Peyer's patch (tissue), 4 donors: Measurements from ENCODE around the gene VILL. TPM values are rescaled to one million over a fixed set of nuclear protein-coding genes. Genes with fewer than 3 reads are reported as not detected.
A peak's percentile ranks its signal among the peaks of the same experiment; 100 is the strongest.

ENCODE experiments used
- DNase-seq, 3 donors: peaks; one replicate each; pipeline ENCODE4 v3.0.0-alpha.2; 2017 to 2019
- H3K27ac ChIP-seq, 4 donors: fragments of 200-600 bp; sonication (generic); one replicate each; pipeline ENCODE4 v1.5.1; 2016 to 2019
- H3K27me3 ChIP-seq, 2 donors: fragments of 200-600 bp; sonication (generic); one replicate each; pipeline ENCODE4 v1.5.1; 2019
- H3K36me3 ChIP-seq, 3 donors: fragments of 200-600 bp; sonication (generic); one replicate each; pipeline ENCODE4 v1.5.1; 2016 to 2019
- H3K4me1 ChIP-seq, 4 donors: fragments of 200-600 bp; sonication (generic); one replicate each; pipeline ENCODE4 v1.5.1; 2016 to 2019
- H3K4me3 ChIP-seq, 4 donors: fragments of 200-600 bp; sonication (generic); 1 replicate in 3 of 4; 2 replicates in 1 of 4; pipeline ENCODE4 v1.5.1; 2016 to 2019; ENCODE audit warnings: mild to moderate bottlenecking in 1 of 4
- H3K9me3 ChIP-seq, 4 donors: fragments of 200-600 bp; sonication (generic); one replicate each; pipeline ENCODE4 v1.5.1; 2016 to 2019; ENCODE audit warnings: mild to moderate bottlenecking in 1 of 4
- POLR2A ChIP-seq, 2 donors: fragments of 450-650 bp; IDR thresholded peaks; one replicate each; pipeline ENCODE4 v1.5.1; 2017; ENCODE audit warnings: antibody characterized with exemption in 2 of 2, mild to moderate bottlenecking in 2 of 2, moderate library complexity in 2 of 2
- total RNA-seq, 4 donors: library from RNA; depleted of rRNA; stranded (reverse); fragments of >200 nt; gene quantifications; one replicate each; pipeline ENCODE4 v1.1.0, GENCODE V29; 2016
- TF ChIP-seq, protein P1 (sequence below), 6 experiments: fragments of 450-650 bp in 4 of 6; fragments of 200-600 bp in 2 of 6; sonication (generic) in 1 of 6; IDR thresholded peaks; one replicate each; pipeline ENCODE4 v1.5.1; 2017 to 2019; ENCODE audit warnings: antibody characterized with exemption in 6 of 6, mild to moderate bottlenecking in 3 of 6, moderate library complexity in 1 of 6

Gene VILL
- total RNA-seq, 4 donors from 2014 or later, result 59.4 to 309 (median 230) TPM

DNA sequence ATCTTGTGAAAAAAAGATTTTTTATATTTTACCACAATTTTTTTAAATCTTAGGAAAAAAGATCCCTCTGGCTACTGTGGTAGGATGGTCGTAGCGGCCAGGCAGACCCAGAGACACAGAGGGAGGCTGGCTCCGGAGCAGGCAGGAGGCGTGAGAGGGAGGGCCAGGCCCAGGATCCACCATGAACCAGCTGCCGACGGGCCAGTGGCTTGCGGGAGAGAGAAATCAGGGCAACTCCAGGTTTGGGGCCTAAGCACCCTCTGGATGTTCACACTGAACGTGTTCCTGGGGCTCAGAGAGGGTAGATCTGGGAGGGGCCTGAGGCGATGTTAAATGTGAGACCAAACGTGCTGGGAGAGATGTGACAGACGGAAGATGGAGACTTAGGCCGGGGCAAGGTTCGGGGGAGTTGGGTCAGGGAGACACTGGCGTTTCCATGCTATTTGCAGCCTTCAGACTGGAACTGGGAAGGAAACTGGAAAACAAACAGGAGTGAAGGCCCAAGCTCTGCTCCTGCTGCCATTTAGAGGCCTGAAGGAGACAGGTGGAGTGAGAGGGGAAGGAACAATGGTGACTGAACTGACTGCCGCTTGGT, 1.6 kb upstream of the VILL start:
- no peaks in the 10 kb centered on the region for H3K36me3 ChIP-seq
- TF ChIP-seq, protein P1, sequence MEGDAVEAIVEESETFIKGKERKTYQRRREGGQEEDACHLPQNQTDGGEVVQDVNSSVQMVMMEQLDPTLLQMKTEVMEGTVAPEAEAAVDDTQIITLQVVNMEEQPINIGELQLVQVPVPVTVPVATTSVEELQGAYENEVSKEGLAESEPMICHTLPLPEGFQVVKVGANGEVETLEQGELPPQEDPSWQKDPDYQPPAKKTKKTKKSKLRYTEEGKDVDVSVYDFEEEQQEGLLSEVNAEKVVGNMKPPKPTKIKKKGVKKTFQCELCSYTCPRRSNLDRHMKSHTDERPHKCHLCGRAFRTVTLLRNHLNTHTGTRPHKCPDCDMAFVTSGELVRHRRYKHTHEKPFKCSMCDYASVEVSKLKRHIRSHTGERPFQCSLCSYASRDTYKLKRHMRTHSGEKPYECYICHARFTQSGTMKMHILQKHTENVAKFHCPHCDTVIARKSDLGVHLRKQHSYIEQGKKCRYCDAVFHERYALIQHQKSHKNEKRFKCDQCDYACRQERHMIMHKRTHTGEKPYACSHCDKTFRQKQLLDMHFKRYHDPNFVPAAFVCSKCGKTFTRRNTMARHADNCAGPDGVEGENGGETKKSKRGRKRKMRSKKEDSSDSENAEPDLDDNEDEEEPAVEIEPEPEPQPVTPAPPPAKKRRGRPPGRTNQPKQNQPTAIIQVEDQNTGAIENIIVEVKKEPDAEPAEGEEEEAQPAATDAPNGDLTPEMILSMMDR (IDR thresholded peaks at IDR 0.05), result no peak
- TF ChIP-seq POLR2A (IDR thresholded peaks at IDR 0.05), result no peak
- H3K4me1 ChIP-seq, result peaks cover 0 to 38% (median 7%) of the 10 kb centered on the region in 4 donors
- no peaks in the 10 kb centered on the region for H3K9me3 ChIP-seq
- H3K4me3 ChIP-seq, result peak overlapping the region in 2 of 4 donors; percentile 43 to 51
- H3K27me3 ChIP-seq, result no peaks in the 10 kb centered on the region
- peak overlapping the region in 2 of 4 donors; percentile 91 to 97 for H3K27ac ChIP-seq
- peak in 2 of 3 donors; percentile 38 to 54 for DNase-seq

DNA sequence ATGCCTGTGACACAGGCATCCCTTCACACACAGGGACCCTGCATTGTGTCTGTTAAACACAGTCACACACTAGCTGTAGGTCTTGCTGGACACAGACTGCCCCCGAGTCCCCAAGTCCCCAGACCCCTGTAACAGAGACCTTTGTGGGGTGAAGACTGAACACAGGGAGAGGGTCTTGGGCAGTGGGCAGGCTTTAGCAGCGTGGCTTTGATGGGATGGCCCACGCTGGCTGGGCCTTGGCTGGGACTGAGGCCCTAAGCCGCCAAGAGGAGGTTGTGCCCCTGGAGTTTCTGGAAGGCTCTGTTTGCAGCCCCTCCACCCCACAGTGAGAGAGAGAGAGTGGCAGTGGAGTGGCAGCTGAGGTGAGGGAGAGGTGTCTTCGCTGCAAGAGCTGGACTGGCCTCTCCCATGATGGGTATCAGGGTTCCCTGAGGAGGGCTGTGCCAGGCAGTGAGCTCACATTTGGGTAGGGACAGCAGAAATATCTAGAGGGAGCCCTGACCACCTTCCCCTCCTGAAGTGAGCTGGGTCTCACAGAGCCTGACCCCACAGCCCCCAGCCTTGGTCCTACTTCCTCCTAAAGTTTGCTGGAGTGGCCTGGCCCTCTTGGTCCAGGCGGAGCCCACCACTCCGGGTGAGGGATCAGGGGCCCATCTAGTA, 635 bp upstream of the VILL start:
- Histone ChIP-seq H3K27ac (peak overlapping the region in 3 of 4 donors; percentile 82 to 97 (median 91)), H3K36me3 (no peaks in the 10 kb centered on the region), H3K27me3 (no peaks in the 10 kb centered on the region), H3K4me3 (peak overlapping the region in 2 of 4 donors; percentile 51 to 61), H3K4me1 (peaks cover 0 to 46% (median 7%) of the 10 kb centered on the region in 4 donors), H3K9me3 (no peaks in the 10 kb centered on the region)
- no peak for TF ChIP-seq POLR2A (IDR thresholded peaks at IDR 0.05)
- TF ChIP-seq, protein P1 (IDR thresholded peaks at IDR 0.05), result no peak
- DNase-seq, result peak in 2 of 3 donors; percentile 36 to 46

DNA sequence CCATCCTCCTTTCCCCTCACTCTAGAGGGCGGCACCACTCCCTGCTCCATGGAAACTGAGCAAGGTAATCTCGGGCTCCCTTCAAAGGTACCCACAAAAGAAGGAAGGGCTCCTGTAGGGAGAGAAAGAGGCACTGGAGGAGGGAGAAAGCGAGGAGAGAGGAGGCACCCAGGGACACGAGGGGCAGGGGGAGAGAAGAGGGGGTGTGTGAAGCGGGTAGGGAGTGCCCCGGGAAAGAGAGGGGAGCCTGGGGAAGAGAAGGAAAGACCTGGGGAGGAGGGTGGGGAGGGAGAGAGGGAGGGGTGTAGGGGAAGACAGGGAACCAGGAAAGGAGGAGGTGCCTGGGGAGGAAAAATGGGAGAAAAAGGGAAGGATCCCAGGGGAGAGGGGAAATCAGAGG, 523 bp downstream of the VILL start:
- TF ChIP-seq, protein P1 (IDR thresholded peaks at IDR 0.05), result no peak
- TF ChIP-seq POLR2A (IDR thresholded peaks at IDR 0.05), result no peak
- Histone ChIP-seq H3K36me3 (peaks cover 0 to 11% (median 0%) of the 10 kb centered on the region in 3 donors), H3K27ac (peak overlapping the region in 3 of 4 donors; percentile 82 to 97 (median 91)), H3K4me3 (peak overlapping the region in 3 of 4 donors; percentile 15 to 61 (median 51)), H3K27me3 (no peaks in the 10 kb centered on the region), H3K9me3 (no peaks in the 10 kb centered on the region), H3K4me1 (peaks cover 0 to 47% (median 7%) of the 10 kb centered on the region in 4 donors)
- peak in 2 of 3 donors; percentile 47 to 66 for DNase-seq

DNA sequence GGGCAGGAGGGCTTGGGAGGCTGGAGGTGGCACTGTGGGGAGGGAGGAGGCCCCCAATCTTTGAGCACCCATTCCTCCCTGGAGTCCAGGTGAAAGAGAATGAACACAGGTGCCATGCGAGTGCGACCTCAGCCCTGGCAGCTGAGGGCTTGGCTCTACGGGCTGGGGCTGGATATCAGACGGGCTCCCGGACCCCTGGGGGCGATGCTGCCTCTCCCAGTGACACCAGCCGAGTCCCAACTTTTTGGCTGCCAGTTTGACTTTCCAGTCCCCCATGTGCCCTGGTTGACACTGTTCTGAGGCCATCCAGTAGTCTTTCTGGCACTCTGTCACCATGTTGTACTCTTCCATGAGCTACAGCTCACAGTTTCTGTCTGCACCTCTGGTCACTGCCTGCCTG, 1.2 kb downstream of the VILL start:
- Histone ChIP-seq H3K36me3 (peaks cover 0 to 16% (median 0%) of the 10 kb centered on the region in 3 donors), H3K9me3 (no peaks in the 10 kb centered on the region), H3K27ac (peak overlapping the region in 3 of 4 donors; percentile 82 to 97 (median 91)), H3K27me3 (no peaks in the 10 kb centered on the region), H3K4me1 (peaks cover 0 to 45% (median 4%) of the 10 kb centered on the region in 4 donors), H3K4me3 (peak overlapping the region in 3 of 4 donors; percentile 15 to 61 (median 51))
- peak in 2 of 3 donors; percentile 46 to 62 for DNase-seq
- TF ChIP-seq, protein P1 (IDR thresholded peaks at IDR 0.05), result no peak
- TF ChIP-seq POLR2A (IDR thresholded peaks at IDR 0.05), result no peak

DNA sequence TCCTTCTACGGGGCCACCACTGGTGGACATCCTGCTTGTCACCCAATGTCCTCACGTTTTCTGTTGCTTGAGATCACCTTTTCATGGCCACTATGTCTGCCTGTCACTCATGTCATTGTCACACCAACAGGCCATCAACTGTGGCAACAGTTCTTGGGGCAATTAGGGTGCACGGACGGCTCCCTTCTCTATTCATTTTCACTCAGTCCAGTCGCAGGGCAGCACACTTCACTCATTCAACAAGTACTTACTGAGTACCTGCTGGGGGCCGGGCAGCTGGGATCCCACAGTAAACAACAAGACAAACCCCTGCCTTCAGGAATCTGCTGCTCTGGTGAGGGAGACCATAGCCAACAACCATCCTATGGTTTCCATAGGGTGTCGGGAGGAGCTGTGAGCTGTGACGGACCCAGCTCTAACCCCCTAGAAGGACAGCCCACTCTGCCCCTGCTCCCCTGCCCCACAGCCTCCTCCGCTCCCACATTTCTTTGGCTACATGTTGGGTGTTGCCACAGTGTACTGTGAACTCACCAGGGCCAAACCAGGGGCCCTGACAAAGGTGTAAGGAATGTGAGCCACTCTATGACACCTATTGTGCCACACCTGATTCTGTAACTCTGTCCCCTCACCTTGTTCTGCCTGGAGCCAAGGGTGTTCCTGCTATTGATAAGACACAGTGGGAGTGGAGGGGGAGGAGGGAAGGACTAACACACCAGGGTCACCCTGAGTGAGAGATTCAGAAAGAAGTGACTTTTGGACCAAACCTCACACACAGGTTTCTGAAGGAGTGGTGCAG, 1.9 kb downstream of the VILL start:
- peak overlapping the region in 3 of 4 donors; percentile 82 to 97 (median 91) for H3K27ac ChIP-seq
- DNase-seq, result peak in 2 of 3 donors; percentile 84 to 87
- H3K9me3 ChIP-seq, result no peaks in the 10 kb centered on the region
- H3K4me3 ChIP-seq, result peak overlapping the region in 2 of 4 donors; percentile 58 to 61
- H3K4me1 ChIP-seq, result peaks cover 0 to 46% (median 4%) of the 10 kb centered on the region in 4 donors
- peak; percentile 89 to 97 for TF ChIP-seq POLR2A (IDR thresholded peaks at IDR 0.05)
- TF ChIP-seq, protein P1 (IDR thresholded peaks at IDR 0.05), result no peak
- peaks cover 0 to 20% (median 0%) of the 10 kb centered on the region in 3 donors for H3K36me3 ChIP-seq
- no peaks in the 10 kb centered on the region for H3K27me3 ChIP-seq
